ENCODE measurements around the gene ENPP6. TPM values are rescaled to one million over a fixed set of nuclear protein-coding genes. Genes with fewer than 3 reads are reported as not detected.

Gene ENPP6
- total RNA-seq, 1 experiment from 2014 or later = not detected

GRCh38 chr4:184122631-184123408 is 94.9 kb downstream of the ENPP6 start:
- ChIA-PET POLR2A (ENCODE audit: low non-redundant PET) (no interaction called here), CTCF (no interaction called here)
- TF ChIP-seq EZH2 (IDR thresholded peaks at IDR 0.05; ENCODE audit: borderline replicate concordance, low read depth, low read length, poor library complexity, severe bottlenecking) = no peak
- no peak for TF ChIP-seq CTCF (conservative IDR thresholded peaks at IDR 0.05; ENCODE audit: low read depth, low read length)
- Histone ChIP-seq H3K9me3 (ENCODE audit: low read depth, low read length, poor library complexity, severe bottlenecking) (no peaks in the 10 kb centered on the region), H3K4me1 (ENCODE audit: insufficient read depth, low read length, poor library complexity, severe bottlenecking) (no peaks in the 10 kb centered on the region), H3K36me3 (ENCODE audit: insufficient read depth, low read length, poor library complexity, severe bottlenecking) (no peaks in the 10 kb centered on the region), H3K27ac (ENCODE audit: low read depth, low read length, poor library complexity, severe bottlenecking) (no peak overlapping the region), H3K4me3 (ENCODE audit: low read depth, low read length, poor library complexity, severe bottlenecking) (no peak overlapping the region), H3K27me3 (replicated peaks; ENCODE audit: insufficient read depth, low read depth, low read length, poor library complexity) (no peaks in the 10 kb centered on the region)
- intact Hi-C loops (cut with micrococcal nuclease; ENCODE audit: unreplicated experiment) = no loop called here
- no TSS peak for BruUV-seq (replicated peaks)
- DNase-seq (ENCODE audit: low spot score) = no peak

GRCh38 chr4:184120549-184121127 is 97.0 kb downstream of the ENPP6 start:
- no peak for DNase-seq (ENCODE audit: low spot score)
- TF ChIP-seq EZH2 (IDR thresholded peaks at IDR 0.05; ENCODE audit: borderline replicate concordance, low read depth, low read length, poor library complexity, severe bottlenecking) (no peak), CTCF (conservative IDR thresholded peaks at IDR 0.05; ENCODE audit: low read depth, low read length) (no peak)
- ChIA-PET POLR2A (ENCODE audit: low non-redundant PET) (no interaction called here), CTCF (no interaction called here)
- no peak overlapping the region for H3K27ac ChIP-seq (ENCODE audit: low read depth, low read length, poor library complexity, severe bottlenecking)
- intact Hi-C loops (cut with micrococcal nuclease; ENCODE audit: unreplicated experiment) = no loop called here
- H3K9me3 ChIP-seq (ENCODE audit: low read depth, low read length, poor library complexity, severe bottlenecking) = no peaks in the 10 kb centered on the region
- H3K4me3 ChIP-seq (ENCODE audit: low read depth, low read length, poor library complexity, severe bottlenecking) = no peak overlapping the region
- H3K36me3 ChIP-seq (ENCODE audit: insufficient read depth, low read length, poor library complexity, severe bottlenecking) = no peaks in the 10 kb centered on the region
- H3K4me1 ChIP-seq (ENCODE audit: insufficient read depth, low read length, poor library complexity, severe bottlenecking) = no peaks in the 10 kb centered on the region
- no TSS peak for BruUV-seq (replicated peaks)
- H3K27me3 ChIP-seq (replicated peaks; ENCODE audit: insufficient read depth, low read depth, low read length, poor library complexity) = no peaks in the 10 kb centered on the region

GRCh38 chr4:184117662-184118199 is 99.9 kb downstream of the ENPP6 start:
- intact Hi-C loops (cut with micrococcal nuclease; ENCODE audit: unreplicated experiment) = no loop called here
- H3K27ac ChIP-seq (ENCODE audit: low read depth, low read length, poor library complexity, severe bottlenecking) = no peak overlapping the region
- TF ChIP-seq CTCF (conservative IDR thresholded peaks at IDR 0.05; ENCODE audit: low read depth, low read length) (no peak), EZH2 (IDR thresholded peaks at IDR 0.05; ENCODE audit: borderline replicate concordance, low read depth, low read length, poor library complexity, severe bottlenecking) (no peak)
- no peaks in the 10 kb centered on the region for H3K27me3 ChIP-seq (replicated peaks; ENCODE audit: insufficient read depth, low read depth, low read length, poor library complexity)
- ChIA-PET POLR2A (ENCODE audit: low non-redundant PET) (no interaction called here), CTCF (no interaction called here)
- no TSS peak for BruUV-seq (replicated peaks)
- no peaks in the 10 kb centered on the region for H3K36me3 ChIP-seq (ENCODE audit: insufficient read depth, low read length, poor library complexity, severe bottlenecking)
- H3K4me1 ChIP-seq (ENCODE audit: insufficient read depth, low read length, poor library complexity, severe bottlenecking) = no peaks in the 10 kb centered on the region
- no peaks in the 10 kb centered on the region for H3K9me3 ChIP-seq (ENCODE audit: low read depth, low read length, poor library complexity, severe bottlenecking)
- no peak for DNase-seq (ENCODE audit: low spot score)
- no peak overlapping the region for H3K4me3 ChIP-seq (ENCODE audit: low read depth, low read length, poor library complexity, severe bottlenecking)
